H1 (cell line): ENCODE results near the gene THUMPD2. TPM values are rescaled to one million over a fixed set of nuclear protein-coding genes. Genes with fewer than 3 reads are reported as not detected.

Source experiments
- polyA plus RNA-seq, 7 experiments: library from polyadenylated mRNA; depleted of rRNA in 3 of 7; stranded (reverse) in 5 of 7; unstranded in 2 of 7; fragments of >200 nt in 5 of 7; fragments of 200-250 nt in 2 of 7; gene quantifications; 1 replicate in 5 of 7; 2 replicates in 1 of 7; 4 replicates in 1 of 7; pipeline versions ENCODE4 v1.2.1 to v1.2.3, GENCODE V29; 2011 to 2013; ENCODE audit warnings: missing spikeins in 2 of 7, mixed read lengths in 2 of 7
- total RNA-seq: library from RNA; stranded (reverse); fragmentation: NEBNext Ultra II Directional; extraction: Animal tissue kit (Norgen Biotek cat#: 25700); gene quantifications from 2 replicates; pipeline ENCODE4 v1.2.1, GENCODE V29; 2021
- TF ChIP-seq, protein P1 (sequence below): IDR thresholded peaks from 2 replicates; pipeline ENCODE4 v1.6.1; 2012; ENCODE audit warnings: low read length, inconsistent platforms

Gene THUMPD2
- total and polyA plus RNA-seq, 2 of the 8 experiments (the other 6 are each of a cell fraction or from before 2014, with no cell fraction given) = 8.6 to 17.0 TPM

DNA sequence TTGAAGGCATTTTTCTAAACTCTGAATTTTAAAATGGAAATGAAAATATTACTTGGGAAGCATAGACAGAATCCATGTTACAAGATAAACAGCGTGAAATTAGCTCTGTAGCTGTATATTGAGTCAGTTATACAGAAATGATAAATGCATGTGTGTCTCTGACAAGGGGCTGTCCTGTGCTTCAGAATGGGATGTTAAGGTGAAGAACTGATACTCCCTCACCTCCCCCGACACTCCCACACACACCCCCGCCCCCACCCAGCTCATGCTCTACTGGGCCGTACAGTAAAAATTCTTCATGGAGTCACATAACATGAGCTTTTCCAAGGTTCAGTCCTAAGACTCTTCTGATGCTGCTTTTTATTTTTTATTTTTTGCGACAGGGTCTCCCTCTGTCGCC is 869 bp upstream of the THUMPD2 start (continued):
- TF ChIP-seq, protein P1, sequence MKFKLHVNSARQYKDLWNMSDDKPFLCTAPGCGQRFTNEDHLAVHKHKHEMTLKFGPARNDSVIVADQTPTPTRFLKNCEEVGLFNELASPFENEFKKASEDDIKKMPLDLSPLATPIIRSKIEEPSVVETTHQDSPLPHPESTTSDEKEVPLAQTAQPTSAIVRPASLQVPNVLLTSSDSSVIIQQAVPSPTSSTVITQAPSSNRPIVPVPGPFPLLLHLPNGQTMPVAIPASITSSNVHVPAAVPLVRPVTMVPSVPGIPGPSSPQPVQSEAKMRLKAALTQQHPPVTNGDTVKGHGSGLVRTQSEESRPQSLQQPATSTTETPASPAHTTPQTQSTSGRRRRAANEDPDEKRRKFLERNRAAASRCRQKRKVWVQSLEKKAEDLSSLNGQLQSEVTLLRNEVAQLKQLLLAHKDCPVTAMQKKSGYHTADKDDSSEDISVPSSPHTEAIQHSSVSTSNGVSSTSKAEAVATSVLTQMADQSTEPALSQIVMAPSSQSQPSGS = no peak
